HG02981 (cell line): Measurements from ENCODE around the gene INMT.
"Not testable (repeated sequence)": the region's sequence is repeated elsewhere in the genome, so short reads cannot be mapped to it uniquely, and the experiment has no call there.

Experiments used
- ATAC-seq: cut with Tn5 transposase; IDR thresholded peaks from one replicate; pipeline ENCODE4 v1.9.1; 2021; ENCODE audit warnings: mild to moderate bottlenecking, moderate library complexity; ENCODE audit not compliant: unreplicated experiment

The INMT gene

GRCh38 chr7:30751696-30752273, at the start of gene INMT:
Gene INMT, plus strand, starts transcription at chr7:30752135. Its CDS starts 16 bp downstream, at chr7:30752151.
- ATAC-seq = no peak

- no peak for ATAC-seq
Measured at GRCh38 chr7:30702200-30702599, 49.7 kb upstream of the INMT start.

- ATAC-seq = no peak
Measured at GRCh38 chr7:30703756-30704155, 48.2 kb upstream of the INMT start.

- ATAC-seq = no peak
Measured at GRCh38 chr7:30705008-30705407, 46.9 kb upstream of the INMT start.

- no peak for ATAC-seq
Measured at GRCh38 chr7:30705596-30705995, 46.3 kb upstream of the INMT start.

GRCh38 chr7:30706316-30706715, 45.6 kb upstream of the INMT start:
- no peak for ATAC-seq

GRCh38 chr7:30706908-30707307, 45.0 kb upstream of the INMT start:
- ATAC-seq = no peak

GRCh38 chr7:30707391-30708357, 44.3 kb upstream of the INMT start:
- no peak for ATAC-seq

GRCh38 chr7:30708412-30708811, 43.5 kb upstream of the INMT start:
- ATAC-seq = no peak

GRCh38 chr7:30708983-30709382, 43.0 kb upstream of the INMT start:
- ATAC-seq = no peak

- no peak for ATAC-seq
Measured at GRCh38 chr7:30709549-30709948, 42.4 kb upstream of the INMT start.

- no peak for ATAC-seq
Measured at GRCh38 chr7:30710669-30711068, 41.3 kb upstream of the INMT start.

GRCh38 chr7:30713392-30713791, 38.5 kb upstream of the INMT start:
- ATAC-seq = no peak

- no peak for ATAC-seq
Measured at GRCh38 chr7:30714129-30714528, 37.8 kb upstream of the INMT start.

GRCh38 chr7:30717181-30717580, 34.8 kb upstream of the INMT start:
- no peak for ATAC-seq

- not testable (repeated sequence) for ATAC-seq
Measured at GRCh38 chr7:30719434-30719833, 32.5 kb upstream of the INMT start.

- no peak for ATAC-seq
Measured at GRCh38 chr7:30721211-30721610, 30.7 kb upstream of the INMT start.

GRCh38 chr7:30722187-30722586, 29.7 kb upstream of the INMT start:
- no peak for ATAC-seq

- ATAC-seq = no peak
Measured at GRCh38 chr7:30722671-30723070, 29.3 kb upstream of the INMT start.

GRCh38 chr7:30723776-30724175, 28.2 kb upstream of the INMT start:
- ATAC-seq = no peak

GRCh38 chr7:30726296-30727006, 25.5 kb upstream of the INMT start:
- ATAC-seq = no peak
